GM12878 (cell line): ENCODE data around the gene ERVFRD-1. TPM values are rescaled to one million over a fixed set of nuclear protein-coding genes. Genes with fewer than 3 reads are reported as not detected.

Source experiments
- ATAC-seq: fragments of 200-7000 bp; cut with Tn5 transposase; 3 replicates; pipeline ENCODE4 v1.9.1; 2020; ENCODE audit warnings: mild to moderate bottlenecking, moderate library complexity
- BruUV-seq: library from RNA; stranded (reverse); fragments of 400-500 nt; replicated peaks from 2 replicates; lab custom pipeline; 2021; lab: Mats Ljungman, UMichigan
- CTCF ChIA-PET: fragments of 300-600 bp; sonication (Branson Sonifier 250); formaldehyde crosslinking; extraction: SDS; loops from one replicate; lab custom pipeline; 2021; ENCODE audit warnings: inconsistent platforms; lab: Yijun Ruan, JAX
- POLR2A ChIA-PET: fragments of 350-600 bp; formaldehyde crosslinking; extraction: SDS; loops from one replicate; lab custom pipeline; 2021; ENCODE audit warnings: inconsistent platforms; lab: Charles Lee
- RAD21 ChIA-PET: fragments of 300-600 bp; sonication (Branson Sonifier 250); formaldehyde crosslinking; loops from one replicate; lab custom pipeline; 2023; ENCODE audit warnings: antibody characterized with exemption; ENCODE audit not compliant: unreplicated experiment; lab: Charles Lee
- SMC1A ChIA-PET: fragments of 300-600 bp; sonication (Branson Sonifier 250); formaldehyde crosslinking; loops from one replicate; lab custom pipeline; 2023; ENCODE audit not compliant: unreplicated experiment, uncharacterized antibody; lab: Charles Lee
- DNase-seq: peaks from one replicate; pipeline ENCODE4 v3.0.0-alpha.2; 2011; ENCODE audit warnings: low read depth, low spot score
- FAIRE-seq: peaks from 3 replicates; lab custom pipeline; 2011; peaks lifted over from hg19 to GRCh38; lab: Jason Lieb, UNC
- H2AFZ ChIP-seq: 2 replicates; pipeline ENCODE4 v1.6.0; 2011; ENCODE audit warnings: low read depth, low read length, control low read depth; ENCODE audit not compliant: control insufficient read depth
- H3K27ac ChIP-seq: 2 replicates; pipeline ENCODE4 v1.5.1; 2011; ENCODE audit warnings: control low read depth; ENCODE audit not compliant: control insufficient read depth, insufficient read depth
- H3K27me3 ChIP-seq, 2 experiments: replicated peaks in 1 of 2; 2 replicates each; pipeline versions ENCODE4 v1.6.0 to v1.6.1; 2011; ENCODE audit warnings: low read length in 1 of 2; ENCODE audit not compliant: control insufficient read depth in 2 of 2, insufficient read depth in 2 of 2
- H3K36me3 ChIP-seq, 2 experiments: 2 replicates each; pipeline ENCODE4 v1.5.1; 2011; ENCODE audit warnings: low read length in 1 of 2; ENCODE audit not compliant: control insufficient read depth in 2 of 2, insufficient read depth in 2 of 2
- H3K4me1 ChIP-seq: 2 replicates; pipeline ENCODE4 v1.6.1; 2011; ENCODE audit warnings: mild to moderate bottlenecking, low read length, moderate library complexity, mixed read lengths; ENCODE audit not compliant: control insufficient read depth, insufficient read depth
- H3K4me2 ChIP-seq: 2 replicates; pipeline ENCODE4 v1.6.0; 2011; ENCODE audit warnings: control low read depth; ENCODE audit not compliant: control insufficient read depth, insufficient read depth
- H3K4me3 ChIP-seq: fragments of 200-600 bp; sonication (generic); 2 replicates; pipeline ENCODE4 v1.5.1; 2016
- H3K79me2 ChIP-seq: 2 replicates; pipeline ENCODE4 v1.6.0; 2011; ENCODE audit warnings: low read length; ENCODE audit not compliant: control insufficient read depth, insufficient read depth
- H3K9ac ChIP-seq: 2 replicates; pipeline ENCODE4 v1.8.0; 2011; ENCODE audit warnings: low read length, control low read depth, mixed read lengths; ENCODE audit not compliant: control insufficient read depth, insufficient read depth
- H3K9me3 ChIP-seq: replicated peaks from 3 replicates; pipeline ENCODE4 v1.5.1; 2011; ENCODE audit warnings: mild to moderate bottlenecking, low read length; ENCODE audit not compliant: control insufficient read depth, insufficient read depth
- H4K20me1 ChIP-seq: 2 replicates; pipeline ENCODE4 v1.6.0; 2011; ENCODE audit not compliant: control insufficient read depth, insufficient read depth
- BCL11A ChIP-seq: IDR thresholded peaks from 2 replicates; pipeline ENCODE4 v1.6.1; 2011; ENCODE audit warnings: low read depth, low read length
- BMI1 ChIP-seq: fragments of 450-650 bp; IDR thresholded peaks from 2 replicates; pipeline ENCODE4 v1.6.1; 2016; ENCODE audit warnings: mild to moderate bottlenecking, moderate library complexity, borderline replicate concordance
- BRCA1 ChIP-seq: IDR thresholded peaks from 2 replicates; pipeline ENCODE4 v1.6.1; 2011; ENCODE audit warnings: low read depth, low read length, improper control_type of control experiment
- CHD1 ChIP-seq: IDR thresholded peaks from 2 replicates; pipeline ENCODE4 v1.6.1; 2012; ENCODE audit warnings: low read depth, low read length, improper control_type of control experiment
- CREB1 ChIP-seq: IDR thresholded peaks from 2 replicates; pipeline ENCODE4 v1.6.1; 2012; ENCODE audit warnings: low read depth, mild to moderate bottlenecking, inconsistent platforms
- CUX1 ChIP-seq: IDR thresholded peaks from 2 replicates; pipeline ENCODE4 v1.6.1; 2012; ENCODE audit warnings: improper control_type of control experiment, low read depth, low read length; ENCODE audit not compliant: insufficient replicate concordance
- HDGF ChIP-seq: fragments of 450-650 bp; IDR thresholded peaks from 2 replicates; pipeline ENCODE4 v1.6.1; 2016; ENCODE audit warnings: antibody characterized with exemption
- MYB ChIP-seq: fragments of 150-350 bp; IDR thresholded peaks from 2 replicates; pipeline ENCODE4 v1.6.1; 2014; ENCODE audit warnings: mild to moderate bottlenecking, low read depth, low read length, borderline replicate concordance
- POLR2A ChIP-seq: IDR thresholded peaks from 2 replicates; pipeline ENCODE4 v1.6.1; 2011; ENCODE audit warnings: low read depth, mild to moderate bottlenecking, low read length
- RB1 ChIP-seq: fragments of 450-650 bp; formaldehyde crosslinking; IDR thresholded peaks from 2 replicates; pipeline ENCODE4 v1.6.1; 2017; ENCODE audit warnings: mild to moderate bottlenecking, borderline replicate concordance
- RFX5 ChIP-seq: IDR thresholded peaks from 2 replicates; pipeline ENCODE4 v1.6.1; 2011; ENCODE audit warnings: low read depth, low read length, improper control_type of control experiment
- SIN3A ChIP-seq: IDR thresholded peaks from 2 replicates; pipeline ENCODE4 v1.6.1; 2012; ENCODE audit warnings: low read depth, low read length, improper control_type of control experiment
- TARDBP ChIP-seq: IDR thresholded peaks from 2 replicates; pipeline ENCODE4 v1.6.1; 2016; ENCODE audit warnings: borderline replicate concordance
- YY1 ChIP-seq: IDR thresholded peaks from 2 replicates; pipeline ENCODE4 v1.6.1; 2011; ENCODE audit warnings: low read depth, mild to moderate bottlenecking, low read length
- ZNF592 ChIP-seq: fragments of 450-650 bp; IDR thresholded peaks from 2 replicates; pipeline ENCODE4 v1.6.1; 2017; ENCODE audit warnings: mild to moderate bottlenecking, moderate library complexity
- ZZZ3 ChIP-seq: IDR thresholded peaks from 2 replicates; pipeline ENCODE4 v1.6.1; 2011; ENCODE audit warnings: low read depth; ENCODE audit not compliant: control insufficient read depth, insufficient read length
- WGBS: methylation state at CpG from one replicate; pipeline ENCODE4 v1.1.6; 2016; ENCODE audit warnings: low lambda C conversion rate; ENCODE audit not compliant: insufficient replicate concordance, insufficient coverage; ENCODE audit errors: missing lambda C conversion rate; 5-methylcytosine and 5-hydroxymethylcytosine counted together
- in situ Hi-C: fragments of 300-500 bp; cut with MboI; formaldehyde crosslinking; loops from 9 replicates; pipeline ENCODE4 v1.14.3; 2018; ENCODE audit warnings: mixed read lengths
- intact Hi-C: fragments of 100-400 bp; cut with micrococcal nuclease; formaldehyde crosslinking; loops from one replicate; pipeline ENCODE4 v1.14.2; 2022; ENCODE audit not compliant: unreplicated experiment
- polyA plus RNA-seq, 11 experiments: library from polyadenylated mRNA; depleted of rRNA in 4 of 11; unstranded in 6 of 11; stranded (reverse) in 5 of 11; fragments of >200 nt; fragmentation: Nextera tagmentation in 4 of 11; fragmentation: Illumina TruSeq in 1 of 11; extraction: Ambion mirVana in 4 of 11; extraction: Trizol in 1 of 11; gene quantifications; 1 replicate in 1 of 11; 2 replicates in 10 of 11; pipeline versions ENCODE4 v1.2.1 to v1.2.3, GENCODE V29; 2011 to 2016; ENCODE audit warnings: inconsistent platforms in 2 of 11, missing spikeins in 2 of 11, low read depth in 1 of 11
- total RNA-seq, 4 experiments: library from RNA; depleted of rRNA in 3 of 4; stranded (reverse); fragments of >200 nt in 3 of 4; fragmentation: Illumina TruSeq in 1 of 4; extraction: Trizol in 1 of 4; gene quantifications; 2 replicates each; pipeline versions ENCODE4 v1.2.1 to v1.2.3, GENCODE V29; 2013 to 2021

Gene ERVFRD-1
- total and polyA plus RNA-seq, 10 of the 15 experiments (the other 5 are each of a cell fraction or from before 2014, with no cell fraction given): 0.03 to 0.11 (median 0.07) TPM; not detected in 7

GRCh38 chr6:11122380-11122779 is 10.9 kb upstream of the ERVFRD-1 start (continued):
- TF ChIP-seq ZNF592 (no peak), HDGF (no peak), BMI1 (no peak), ZZZ3 (no peak)
- TF ChIP-seq, all 136 proteins: peak for 0

GRCh38 chr6:11121851-11122250 is 10.3 kb upstream of the ERVFRD-1 start:
- ATAC-seq: no peak
- 95% methylated on average over 2 of the region's 2 CpGs for WGBS
- H3K4me2 ChIP-seq: no peak overlapping the region
- no peaks in the 10 kb centered on the region for H4K20me1 ChIP-seq
- POLR2A ChIA-PET: no interaction called here
- no peak for DNase-seq
- H3K27ac ChIP-seq: no peak overlapping the region
- no peaks in the 10 kb centered on the region for H3K27me3 ChIP-seq
- SMC1A ChIA-PET: no interaction called here
- no TSS peak for BruUV-seq
- no peak for FAIRE-seq
- intact Hi-C loops: no loop called here
- H3K9me3 ChIP-seq: no peaks in the 10 kb centered on the region
- no peaks in the 10 kb centered on the region for H3K4me1 ChIP-seq
- H2AFZ ChIP-seq: no peak overlapping the region
- no peaks in the 10 kb centered on the region for H3K36me3 ChIP-seq
- CTCF ChIA-PET: interaction anchor here (1.0 kb wide), 1 partner anchor 374 kb away, joined by 4 read pairs; no protein-coding TSS in a partner anchor
- in situ Hi-C loops: no loop called here
- no peak overlapping the region for H3K9ac ChIP-seq
- no peak overlapping the region for H3K4me3 ChIP-seq
- RAD21 ChIA-PET: no interaction called here
- peaks cover 12% of the 10 kb centered on the region for H3K79me2 ChIP-seq
- TF ChIP-seq RFX5 (no peak), YY1 (no peak), RB1 (no peak), SIN3A (no peak), MYB (no peak), BMI1 (no peak), CHD1 (no peak), BRCA1 (no peak), BCL11A (no peak), POLR2A (no peak), CUX1 (no peak), TARDBP (no peak), CREB1 (no peak)
